ENCODE measurements around the gene TBC1D30.

Gene TBC1D30

GRCh38 chr12:64793610-64794009, 30.8 kb upstream of the TBC1D30 start:
- Histone ChIP-seq H3K4me2 (ENCODE audit: low read length) (no peak overlapping the region), H3K9ac (ENCODE audit: low read length) (no peak overlapping the region), H4K20me1 (ENCODE audit: insufficient read depth, low read length) (no peaks in the 10 kb centered on the region), H3K27ac (ENCODE audit: low read length) (no peak overlapping the region), H3K79me2 (ENCODE audit: low read length) (no peaks in the 10 kb centered on the region), H3K4me1 (ENCODE audit: low read length) (peaks cover 6% of the 10 kb centered on the region), H2AFZ (ENCODE audit: low read depth, low read length) (no peak overlapping the region), H3K36me3 (replicated peaks; ENCODE audit: low read depth, low read length) (no peaks in the 10 kb centered on the region), H3K4me3 (ENCODE audit: low read length) (no peak overlapping the region), H3K9me3 (ENCODE audit: insufficient read depth, low read length) (no peaks in the 10 kb centered on the region), H3K27me3 (ENCODE audit: low read depth, low read length) (no peaks in the 10 kb centered on the region)
- TF ChIP-seq EZH2phosphoT487 (IDR thresholded peaks at IDR 0.05; ENCODE audit: low read depth): no peak

- TF ChIP-seq CTCF (IDR thresholded peaks at IDR 0.05; ENCODE audit: low read depth, low read length): no peak
- no peak for TF ChIP-seq EZH2phosphoT487 (IDR thresholded peaks at IDR 0.05; ENCODE audit: low read depth)
- Histone ChIP-seq H3K79me2 (ENCODE audit: low read length) (no peaks in the 10 kb centered on the region), H3K27me3 (ENCODE audit: low read depth, low read length) (no peaks in the 10 kb centered on the region), H3K36me3 (replicated peaks; ENCODE audit: low read depth, low read length) (no peaks in the 10 kb centered on the region), H2AFZ (ENCODE audit: low read depth, low read length) (no peak overlapping the region), H4K20me1 (ENCODE audit: insufficient read depth, low read length) (no peaks in the 10 kb centered on the region), H3K27ac (ENCODE audit: low read length) (no peak overlapping the region), H3K4me2 (ENCODE audit: low read length) (no peak overlapping the region), H3K9ac (ENCODE audit: low read length) (no peak overlapping the region), H3K4me1 (ENCODE audit: low read length) (peaks cover 10% of the 10 kb centered on the region), H3K9me3 (ENCODE audit: insufficient read depth, low read length) (no peaks in the 10 kb centered on the region), H3K4me3 (ENCODE audit: low read length) (no peak overlapping the region)
Observed at GRCh38 chr12:64794305-64794704, 30.1 kb upstream of the TBC1D30 start.

GRCh38 chr12:64796205-64796845, 28.1 kb upstream of the TBC1D30 start:
- H3K4me1 ChIP-seq (ENCODE audit: low read length): peaks cover 30% of the 10 kb centered on the region
- 0 out of 2 replicates have a peak overlapping the region, but pooled peaks have one; percentile 16 for H3K9ac ChIP-seq (ENCODE audit: low read length)
- TF ChIP-seq EZH2phosphoT487 (IDR thresholded peaks at IDR 0.05; ENCODE audit: low read depth) (no peak), CTCF (IDR thresholded peaks at IDR 0.05; ENCODE audit: low read depth, low read length) (peak; percentile 89)
- no peaks in the 10 kb centered on the region for H3K27me3 ChIP-seq (ENCODE audit: low read depth, low read length)
- no peaks in the 10 kb centered on the region for H3K79me2 ChIP-seq (ENCODE audit: low read length)
- H2AFZ ChIP-seq (ENCODE audit: low read depth, low read length): peak overlapping the region; percentile 64
- H3K36me3 ChIP-seq (replicated peaks; ENCODE audit: low read depth, low read length): no peaks in the 10 kb centered on the region
- H4K20me1 ChIP-seq (ENCODE audit: insufficient read depth, low read length): no peaks in the 10 kb centered on the region
- no peaks in the 10 kb centered on the region for H3K9me3 ChIP-seq (ENCODE audit: insufficient read depth, low read length)
- H3K4me3 ChIP-seq (ENCODE audit: low read length): peak overlapping the region; percentile 40; the same call in 1 of the 2 replicates
- H3K27ac ChIP-seq (ENCODE audit: low read length): no peak overlapping the region
- peak overlapping the region; percentile 46 for H3K4me2 ChIP-seq (ENCODE audit: low read length)

GRCh38 chr12:64797156-64797555, 27.3 kb upstream of the TBC1D30 start:
- no peak for TF ChIP-seq EZH2phosphoT487 (IDR thresholded peaks at IDR 0.05; ENCODE audit: low read depth)
- no peak overlapping the region for H3K4me2 ChIP-seq (ENCODE audit: low read length)
- H3K4me1 ChIP-seq (ENCODE audit: low read length): peaks cover 39% of the 10 kb centered on the region
- H3K27ac ChIP-seq (ENCODE audit: low read length): no peak overlapping the region
- no peaks in the 10 kb centered on the region for H3K27me3 ChIP-seq (ENCODE audit: low read depth, low read length)
- H3K9me3 ChIP-seq (ENCODE audit: insufficient read depth, low read length): no peaks in the 10 kb centered on the region
- no peak overlapping the region for H3K9ac ChIP-seq (ENCODE audit: low read length)
- H3K4me3 ChIP-seq (ENCODE audit: low read length): no peak overlapping the region
- H3K36me3 ChIP-seq (replicated peaks; ENCODE audit: low read depth, low read length): no peaks in the 10 kb centered on the region
- H4K20me1 ChIP-seq (ENCODE audit: insufficient read depth, low read length): no peaks in the 10 kb centered on the region
- H2AFZ ChIP-seq (ENCODE audit: low read depth, low read length): no peak overlapping the region
- H3K79me2 ChIP-seq (ENCODE audit: low read length): no peaks in the 10 kb centered on the region

- H3K27ac ChIP-seq (ENCODE audit: low read length): no peak overlapping the region
- no peaks in the 10 kb centered on the region for H3K79me2 ChIP-seq (ENCODE audit: low read length)
- no peaks in the 10 kb centered on the region for H3K9me3 ChIP-seq (ENCODE audit: insufficient read depth, low read length)
- TF ChIP-seq EZH2phosphoT487 (IDR thresholded peaks at IDR 0.05; ENCODE audit: low read depth): no peak
- TF ChIP-seq CTCF (IDR thresholded peaks at IDR 0.05; ENCODE audit: low read depth, low read length): no peak
- H4K20me1 ChIP-seq (ENCODE audit: insufficient read depth, low read length): no peaks in the 10 kb centered on the region
- no peak overlapping the region for H3K4me3 ChIP-seq (ENCODE audit: low read length)
- H2AFZ ChIP-seq (ENCODE audit: low read depth, low read length): no peak overlapping the region
- H3K9ac ChIP-seq (ENCODE audit: low read length): no peak overlapping the region
- H3K4me2 ChIP-seq (ENCODE audit: low read length): no peak overlapping the region
- peaks cover 39% of the 10 kb centered on the region for H3K4me1 ChIP-seq (ENCODE audit: low read length)
- no peaks in the 10 kb centered on the region for H3K36me3 ChIP-seq (replicated peaks; ENCODE audit: low read depth, low read length)
- H3K27me3 ChIP-seq (ENCODE audit: low read depth, low read length): no peaks in the 10 kb centered on the region
Observed at GRCh38 chr12:64798165-64798564, 26.3 kb upstream of the TBC1D30 start.

Measured in OCI-LY3 (cell line).